ENCODE results near the gene ALKBH5.

- TF ChIP-seq CTCF (IDR thresholded peaks at IDR 0.05) (no peak), POLR2A (IDR thresholded peaks at IDR 0.05) (no peak)
Observed at GRCh38 chr17:18144261-18144660, 39.4 kb upstream of the ALKBH5 start.
